Right kidney (tissue), 1 donor: Measurements from ENCODE around the gene EGFL8.

ENCODE experiments used
- DNase-seq: peaks from one replicate; pipeline ENCODE4 v3.0.0-alpha.2; 2016

EGFL8 gene

GRCh38 chr6:32167761-32168262 is 3.4 kb downstream of the EGFL8 start:
- no peak for DNase-seq

GRCh38 chr6:32168350-32168749 is 4.0 kb downstream of the EGFL8 start:
- no peak for DNase-seq

GRCh38 chr6:32168807-32169591 is 4.6 kb downstream of the EGFL8 start:
- DNase-seq: no peak

GRCh38 chr6:32170294-32170693 is 5.9 kb downstream of the EGFL8 start:
- DNase-seq: no peak

GRCh38 chr6:32171234-32171633 is 6.8 kb downstream of the EGFL8 start:
- DNase-seq: no peak

- no peak for DNase-seq
These were observed 8.8 kb downstream of the EGFL8 start for GRCh38 chr6:32173051-32173727.

- no peak for DNase-seq
These were observed 10.0 kb downstream of the EGFL8 start for GRCh38 chr6:32174416-32174815.

GRCh38 chr6:32175322-32175710 is 10.9 kb downstream of the EGFL8 start:
- no peak for DNase-seq

- peak; percentile 77 for DNase-seq
These were observed 11.5 kb downstream of the EGFL8 start, which contains the start of gene AGPAT1 for GRCh38 chr6:32175711-32176475. Gene AGPAT1 (minus strand): TSS chr6:32176084. CDS start chr6:32171496, 4,588 bp downstream.

GRCh38 chr6:32176476-32177182 is 12.2 kb downstream of the EGFL8 start:
- DNase-seq: peak; percentile 40

- peak; percentile 90 for DNase-seq
These were observed 12.9 kb downstream of the EGFL8 start for GRCh38 chr6:32177183-32177787.

GRCh38 chr6:32177788-32178546 is 13.6 kb downstream of the EGFL8 start, which contains the start of gene RNF5:
Gene RNF5 (plus strand): TSS chr6:32178405. CDS start chr6:32178512, 107 bp downstream.
- no peak for DNase-seq

GRCh38 chr6:32178547-32179440 is 14.4 kb downstream of the EGFL8 start:
- DNase-seq: peak; percentile 67

- DNase-seq: no peak
These were observed 15.5 kb downstream of the EGFL8 start for GRCh38 chr6:32179766-32180405.

GRCh38 chr6:32181148-32181702 is 16.8 kb downstream of the EGFL8 start:
- no peak for DNase-seq

- no peak for DNase-seq
These were observed 17.6 kb downstream of the EGFL8 start for GRCh38 chr6:32181915-32182529.

GRCh38 chr6:32182555-32182981 is 18.2 kb downstream of the EGFL8 start:
- no peak for DNase-seq

- DNase-seq: no peak
These were observed 18.6 kb downstream of the EGFL8 start for GRCh38 chr6:32183030-32183429.
